GM12878 (cell line): Measurements from ENCODE around the gene MCM6. TPM values are rescaled to one million over a fixed set of nuclear protein-coding genes. Genes with fewer than 3 reads are reported as not detected.

Source experiments
- ATAC-seq: fragments of 200-7000 bp; cut with Tn5 transposase; 3 replicates; pipeline ENCODE4 v1.9.1; 2020; ENCODE audit warnings: mild to moderate bottlenecking, moderate library complexity
- BruUV-seq: library from RNA; stranded (reverse); fragments of 400-500 nt; replicated peaks from 2 replicates; lab custom pipeline; 2021; lab: Mats Ljungman, UMichigan
- CTCF ChIA-PET: fragments of 300-600 bp; sonication (Branson Sonifier 250); formaldehyde crosslinking; extraction: SDS; loops from one replicate; lab custom pipeline; 2021; ENCODE audit warnings: inconsistent platforms; lab: Yijun Ruan, JAX
- POLR2A ChIA-PET: fragments of 350-600 bp; formaldehyde crosslinking; extraction: SDS; loops from one replicate; lab custom pipeline; 2021; ENCODE audit warnings: inconsistent platforms; lab: Charles Lee
- RAD21 ChIA-PET: fragments of 300-600 bp; sonication (Branson Sonifier 250); formaldehyde crosslinking; loops from one replicate; lab custom pipeline; 2023; ENCODE audit warnings: antibody characterized with exemption; ENCODE audit not compliant: unreplicated experiment; lab: Charles Lee
- SMC1A ChIA-PET: fragments of 300-600 bp; sonication (Branson Sonifier 250); formaldehyde crosslinking; loops from one replicate; lab custom pipeline; 2023; ENCODE audit not compliant: unreplicated experiment, uncharacterized antibody; lab: Charles Lee
- DNase-seq: peaks from one replicate; pipeline ENCODE4 v3.0.0-alpha.2; 2011; ENCODE audit warnings: low read depth, low spot score
- FAIRE-seq: peaks from 3 replicates; lab custom pipeline; 2011; peaks lifted over from hg19 to GRCh38; lab: Jason Lieb, UNC
- H2AFZ ChIP-seq: 2 replicates; pipeline ENCODE4 v1.6.0; 2011; ENCODE audit warnings: low read depth, low read length, control low read depth; ENCODE audit not compliant: control insufficient read depth
- H3K27ac ChIP-seq: 2 replicates; pipeline ENCODE4 v1.5.1; 2011; ENCODE audit warnings: control low read depth; ENCODE audit not compliant: control insufficient read depth, insufficient read depth
- H3K27me3 ChIP-seq, 2 experiments: replicated peaks in 1 of 2; 2 replicates each; pipeline versions ENCODE4 v1.6.0 to v1.6.1; 2011; ENCODE audit warnings: low read length in 1 of 2; ENCODE audit not compliant: control insufficient read depth in 2 of 2, insufficient read depth in 2 of 2
- H3K36me3 ChIP-seq, 2 experiments: 2 replicates each; pipeline ENCODE4 v1.5.1; 2011; ENCODE audit warnings: low read length in 1 of 2; ENCODE audit not compliant: control insufficient read depth in 2 of 2, insufficient read depth in 2 of 2
- H3K4me1 ChIP-seq: 2 replicates; pipeline ENCODE4 v1.6.1; 2011; ENCODE audit warnings: mild to moderate bottlenecking, low read length, moderate library complexity, mixed read lengths; ENCODE audit not compliant: control insufficient read depth, insufficient read depth
- H3K4me2 ChIP-seq: 2 replicates; pipeline ENCODE4 v1.6.0; 2011; ENCODE audit warnings: control low read depth; ENCODE audit not compliant: control insufficient read depth, insufficient read depth
- H3K4me3 ChIP-seq: fragments of 200-600 bp; sonication (generic); 2 replicates; pipeline ENCODE4 v1.5.1; 2016
- H3K79me2 ChIP-seq: 2 replicates; pipeline ENCODE4 v1.6.0; 2011; ENCODE audit warnings: low read length; ENCODE audit not compliant: control insufficient read depth, insufficient read depth
- H3K9ac ChIP-seq: 2 replicates; pipeline ENCODE4 v1.8.0; 2011; ENCODE audit warnings: low read length, control low read depth, mixed read lengths; ENCODE audit not compliant: control insufficient read depth, insufficient read depth
- H3K9me3 ChIP-seq: replicated peaks from 3 replicates; pipeline ENCODE4 v1.5.1; 2011; ENCODE audit warnings: mild to moderate bottlenecking, low read length; ENCODE audit not compliant: control insufficient read depth, insufficient read depth
- H4K20me1 ChIP-seq: 2 replicates; pipeline ENCODE4 v1.6.0; 2011; ENCODE audit not compliant: control insufficient read depth, insufficient read depth
- CBX5 ChIP-seq: sonication (generic); IDR thresholded peaks from 2 replicates; pipeline ENCODE4 v1.6.1; 2016; ENCODE audit warnings: low read depth, moderate library complexity, mild to moderate bottlenecking, inconsistent platforms
- CREM ChIP-seq: IDR thresholded peaks from 2 replicates; pipeline ENCODE4 v1.6.1; 2014; ENCODE audit warnings: antibody characterized with exemption, low read depth
- EP300 ChIP-seq, 2 experiments: fragments of 150-350 bp in 1 of 2; IDR thresholded peaks; 2 replicates each; pipeline ENCODE4 v1.6.1; 2011 to 2012; ENCODE audit warnings: low read depth in 2 of 2, low read length in 2 of 2, borderline replicate concordance in 1 of 2, improper control_type of control experiment in 1 of 2, inconsistent platforms in 1 of 2; ENCODE audit not compliant: control insufficient read depth in 1 of 2
- ESRRA ChIP-seq: IDR thresholded peaks from 2 replicates; pipeline ENCODE4 v1.6.1; 2012; ENCODE audit warnings: mild to moderate bottlenecking, low read length, improper control_type of control experiment
- JUND ChIP-seq: IDR thresholded peaks from 2 replicates; pipeline ENCODE4 v1.6.1; 2012; ENCODE audit warnings: low read depth, mild to moderate bottlenecking, low read length, improper control_type of control experiment, moderate library complexity
- RB1 ChIP-seq: fragments of 450-650 bp; formaldehyde crosslinking; IDR thresholded peaks from 2 replicates; pipeline ENCODE4 v1.6.1; 2017; ENCODE audit warnings: mild to moderate bottlenecking, borderline replicate concordance
- WGBS: methylation state at CpG from one replicate; pipeline ENCODE4 v1.1.6; 2016; ENCODE audit warnings: low lambda C conversion rate; ENCODE audit not compliant: insufficient replicate concordance, insufficient coverage; ENCODE audit errors: missing lambda C conversion rate; 5-methylcytosine and 5-hydroxymethylcytosine counted together
- in situ Hi-C: fragments of 300-500 bp; cut with MboI; formaldehyde crosslinking; loops from 9 replicates; pipeline ENCODE4 v1.14.3; 2018; ENCODE audit warnings: mixed read lengths
- intact Hi-C: fragments of 100-400 bp; cut with micrococcal nuclease; formaldehyde crosslinking; loops from one replicate; pipeline ENCODE4 v1.14.2; 2022; ENCODE audit not compliant: unreplicated experiment
- polyA plus RNA-seq, 11 experiments: library from polyadenylated mRNA; depleted of rRNA in 4 of 11; unstranded in 6 of 11; stranded (reverse) in 5 of 11; fragments of >200 nt; fragmentation: Nextera tagmentation in 4 of 11; fragmentation: Illumina TruSeq in 1 of 11; extraction: Ambion mirVana in 4 of 11; extraction: Trizol in 1 of 11; gene quantifications; 1 replicate in 1 of 11; 2 replicates in 10 of 11; pipeline versions ENCODE4 v1.2.1 to v1.2.3, GENCODE V29; 2011 to 2016; ENCODE audit warnings: inconsistent platforms in 2 of 11, missing spikeins in 2 of 11, low read depth in 1 of 11
- total RNA-seq, 4 experiments: library from RNA; depleted of rRNA in 3 of 4; stranded (reverse); fragments of >200 nt in 3 of 4; fragmentation: Illumina TruSeq in 1 of 4; extraction: Trizol in 1 of 4; gene quantifications; 2 replicates each; pipeline versions ENCODE4 v1.2.1 to v1.2.3, GENCODE V29; 2013 to 2021
- TF ChIP-seq, protein P1 (sequence below): fragments of 450-650 bp; formaldehyde crosslinking; IDR thresholded peaks from 2 replicates; pipeline ENCODE4 v1.4.0; 2020; ENCODE audit warnings: mild to moderate bottlenecking, moderate library complexity

The MCM6 gene
- total and polyA plus RNA-seq, 10 of the 15 experiments (the other 5 are each of a cell fraction or from before 2014, with no cell fraction given), result 37.4 to 118 (median 82.2) TPM

DNA sequence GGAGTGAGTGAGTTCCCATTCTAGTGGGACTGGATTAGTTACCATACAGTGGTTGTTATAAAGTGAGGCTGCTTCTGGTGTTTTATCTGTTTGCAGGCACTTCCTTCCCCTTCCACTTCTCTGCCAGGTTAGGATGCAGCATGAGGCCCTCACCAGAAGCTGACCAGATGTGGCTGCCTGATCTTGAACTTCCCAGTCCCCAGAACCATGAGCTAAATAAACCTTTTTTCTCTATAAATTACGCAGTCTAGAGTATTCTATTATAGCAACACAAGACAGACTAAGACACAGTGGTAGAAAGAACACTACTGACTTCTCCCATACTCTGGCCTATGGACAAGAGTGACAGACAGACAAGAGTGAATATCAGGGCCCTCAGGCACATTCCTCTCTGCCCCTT lies 53.4 kb downstream of the MCM6 start:
- ChIA-PET CTCF (interaction anchor here (0.6 kb wide), 1 partner anchor 834 kb away, joined by 3 read pairs; no protein-coding TSS in a partner anchor), POLR2A (interaction anchor here (0.6 kb wide), 1 partner anchor 74 kb away, joined by 3 read pairs; no protein-coding TSS in a partner anchor), RAD21 (no interaction called here), SMC1A (interaction anchor here (0.6 kb wide), 1 partner anchor 28 kb away, joined by 4 read pairs; no protein-coding TSS in a partner anchor)
- no peak for DNase-seq
- no peak overlapping the region for H2AFZ ChIP-seq
- no peak for FAIRE-seq
- H4K20me1 ChIP-seq, result no peaks in the 10 kb centered on the region
- H3K36me3 ChIP-seq, result no peaks in the 10 kb centered on the region
- no peak overlapping the region for H3K4me2 ChIP-seq
- no peak for ATAC-seq
- peaks cover 5% of the 10 kb centered on the region; the same call in 1 of the 2 replicates for H3K79me2 ChIP-seq
- TF ChIP-seq, protein P1, sequence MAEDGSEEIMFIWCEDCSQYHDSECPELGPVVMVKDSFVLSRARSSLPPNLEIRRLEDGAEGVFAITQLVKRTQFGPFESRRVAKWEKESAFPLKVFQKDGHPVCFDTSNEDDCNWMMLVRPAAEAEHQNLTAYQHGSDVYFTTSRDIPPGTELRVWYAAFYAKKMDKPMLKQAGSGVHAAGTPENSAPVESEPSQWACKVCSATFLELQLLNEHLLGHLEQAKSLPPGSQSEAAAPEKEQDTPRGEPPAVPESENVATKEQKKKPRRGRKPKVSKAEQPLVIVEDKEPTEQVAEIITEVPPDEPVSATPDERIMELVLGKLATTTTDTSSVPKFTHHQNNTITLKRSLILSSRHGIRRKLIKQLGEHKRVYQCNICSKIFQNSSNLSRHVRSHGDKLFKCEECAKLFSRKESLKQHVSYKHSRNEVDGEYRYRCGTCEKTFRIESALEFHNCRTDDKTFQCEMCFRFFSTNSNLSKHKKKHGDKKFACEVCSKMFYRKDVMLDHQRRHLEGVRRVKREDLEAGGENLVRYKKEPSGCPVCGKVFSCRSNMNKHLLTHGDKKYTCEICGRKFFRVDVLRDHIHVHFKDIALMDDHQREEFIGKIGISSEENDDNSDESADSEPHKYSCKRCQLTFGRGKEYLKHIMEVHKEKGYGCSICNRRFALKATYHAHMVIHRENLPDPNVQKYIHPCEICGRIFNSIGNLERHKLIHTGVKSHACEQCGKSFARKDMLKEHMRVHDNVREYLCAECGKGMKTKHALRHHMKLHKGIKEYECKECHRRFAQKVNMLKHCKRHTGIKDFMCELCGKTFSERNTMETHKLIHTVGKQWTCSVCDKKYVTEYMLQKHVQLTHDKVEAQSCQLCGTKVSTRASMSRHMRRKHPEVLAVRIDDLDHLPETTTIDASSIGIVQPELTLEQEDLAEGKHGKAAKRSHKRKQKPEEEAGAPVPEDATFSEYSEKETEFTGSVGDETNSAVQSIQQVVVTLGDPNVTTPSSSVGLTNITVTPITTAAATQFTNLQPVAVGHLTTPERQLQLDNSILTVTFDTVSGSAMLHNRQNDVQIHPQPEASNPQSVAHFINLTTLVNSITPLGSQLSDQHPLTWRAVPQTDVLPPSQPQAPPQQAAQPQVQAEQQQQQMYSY (CRISPR knock-in tag), result no peak
- TF ChIP-seq ESRRA (no peak), CBX5 (0 out of 2 replicates have a peak, but pooled peaks have one; percentile 46), JUND (no peak), RB1 (no peak), CREM (no peak), EP300 (IDR thresholded peaks at IDR 0.05; ENCODE audit: borderline replicate concordance in 1 of 2, control insufficient read depth in 1 of 2, low read depth in 2 of 2, low read length in 2 of 2) (no peak)
- no TSS peak for BruUV-seq
- H3K4me1 ChIP-seq, result peaks cover 46% of the 10 kb centered on the region
- H3K9ac ChIP-seq, result no peak overlapping the region
- in situ Hi-C loops, result no loop called here
- peaks cover 9% of the 10 kb centered on the region for H3K9me3 ChIP-seq
- intact Hi-C loops, result no loop called here
- WGBS, result 95% methylated on average over 1 of the region's 1 CpG
- H3K4me3 ChIP-seq, result no peak overlapping the region
- no peaks in the 10 kb centered on the region for H3K27me3 ChIP-seq
- H3K27ac ChIP-seq, result no peak overlapping the region
